Measurements from ENCODE around the gene CST4.
"Not testable (repeated sequence)": the region's sequence is repeated elsewhere in the genome, so short reads cannot be mapped to it uniquely, and the experiment has no call there.

The CST4 gene

DNA sequence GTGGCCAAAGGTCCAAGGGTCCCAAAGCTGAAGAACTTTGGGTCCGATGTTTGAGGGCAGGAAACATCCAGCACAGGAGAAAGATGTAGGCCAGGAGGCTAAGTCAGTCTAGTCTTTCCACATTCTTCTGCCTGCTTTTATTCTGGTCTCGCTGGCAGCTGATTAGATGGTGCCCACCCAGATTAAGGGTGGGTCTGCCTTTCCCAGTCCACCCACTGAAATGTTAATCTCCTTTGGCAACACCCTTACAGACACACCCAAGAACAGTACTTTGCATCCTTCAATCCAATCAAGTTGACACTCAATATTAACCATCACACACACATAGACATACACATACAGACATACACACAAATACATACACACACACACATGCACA is 29.2 kb downstream of the CST4 start:
- not testable (repeated sequence) for DNase-seq

DNA sequence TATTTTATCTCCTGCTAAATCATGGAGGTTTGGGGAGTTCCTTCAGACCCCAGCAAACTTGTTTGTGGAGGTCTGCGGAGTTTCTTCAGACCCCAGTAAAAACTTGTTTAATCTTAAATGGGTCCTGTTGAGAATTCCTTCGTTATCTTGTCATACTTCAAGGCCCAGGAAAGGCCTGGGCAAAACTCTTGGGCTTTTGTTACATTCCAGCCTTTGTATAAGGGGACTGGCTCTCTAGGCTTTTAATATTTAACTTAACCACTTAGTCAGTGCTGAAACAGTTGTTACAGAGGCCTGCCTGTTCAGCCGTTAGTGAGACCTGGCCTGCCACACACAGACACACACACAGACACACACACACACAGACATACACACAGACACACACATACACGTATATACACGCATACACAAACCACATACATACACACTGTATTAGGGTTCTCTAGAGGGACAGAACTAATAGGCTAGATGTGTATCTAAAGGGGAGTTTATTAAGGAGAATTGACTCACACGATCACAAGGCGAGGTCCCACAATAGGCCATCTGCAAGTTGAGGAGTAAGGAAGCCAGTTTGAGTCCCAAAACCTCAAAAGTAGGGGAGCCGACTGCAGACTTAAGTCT is 29.7 kb downstream of the CST4 start:
- no peak for DNase-seq

DNA sequence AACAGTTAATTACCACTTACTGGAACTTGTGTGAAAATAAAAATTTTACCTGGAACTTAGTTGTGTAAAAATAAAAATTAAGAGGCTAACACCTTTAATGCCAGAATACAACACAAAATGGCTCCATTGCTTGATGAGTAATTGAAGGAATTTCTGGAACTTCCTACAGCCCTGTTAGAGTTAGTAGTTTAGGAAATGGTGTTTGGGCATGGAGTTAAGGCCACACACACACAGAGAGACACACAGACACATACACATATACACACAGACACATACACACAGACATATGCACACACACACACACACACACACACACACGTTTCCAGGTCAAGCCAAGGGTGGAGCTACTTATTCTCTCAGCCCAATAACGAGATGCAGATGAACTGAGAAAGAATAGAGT is 30.5 kb downstream of the CST4 start:
- no peak for DNase-seq

DNA sequence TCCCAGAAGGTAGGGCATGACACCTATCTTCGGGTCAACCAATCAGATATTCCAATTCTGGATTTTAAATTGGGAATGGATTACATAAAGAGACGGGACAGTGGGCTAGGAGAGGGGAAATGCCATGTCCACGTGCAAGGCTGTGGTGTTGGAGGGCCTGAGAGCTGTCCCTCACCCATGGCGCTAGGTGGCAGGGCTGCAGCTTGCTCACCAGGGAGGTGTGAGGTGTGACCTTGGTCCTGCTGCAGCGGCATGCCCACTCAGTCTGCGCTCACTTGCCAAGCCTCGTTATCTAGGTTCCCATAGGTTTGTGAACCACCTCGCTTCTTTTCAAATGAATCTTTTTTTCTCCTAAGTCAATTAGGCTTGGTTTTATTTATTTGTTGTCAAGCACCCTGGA is 31.6 kb downstream of the CST4 start:
- no peak for DNase-seq

DNA sequence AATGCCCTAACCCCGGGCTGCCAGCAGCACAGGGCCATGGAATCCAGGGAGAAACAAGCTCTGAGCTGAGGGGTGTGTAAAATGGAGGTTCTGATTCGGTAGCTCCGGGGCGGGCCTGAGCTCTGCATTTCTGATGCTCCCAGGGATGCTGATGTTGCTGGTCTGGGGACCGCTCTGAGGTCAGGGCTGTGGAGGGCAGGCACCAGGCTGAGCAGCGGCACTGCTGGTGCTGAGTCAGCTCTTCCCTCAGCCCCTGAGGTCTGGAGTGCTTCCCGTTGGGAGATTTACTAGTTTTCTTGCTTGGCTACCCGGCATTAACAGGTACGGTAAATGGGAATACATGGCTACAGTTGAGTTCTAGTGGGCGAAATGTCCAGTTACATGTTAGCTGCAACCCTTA is 32.5 kb downstream of the CST4 start:
- no peak for DNase-seq

DNA sequence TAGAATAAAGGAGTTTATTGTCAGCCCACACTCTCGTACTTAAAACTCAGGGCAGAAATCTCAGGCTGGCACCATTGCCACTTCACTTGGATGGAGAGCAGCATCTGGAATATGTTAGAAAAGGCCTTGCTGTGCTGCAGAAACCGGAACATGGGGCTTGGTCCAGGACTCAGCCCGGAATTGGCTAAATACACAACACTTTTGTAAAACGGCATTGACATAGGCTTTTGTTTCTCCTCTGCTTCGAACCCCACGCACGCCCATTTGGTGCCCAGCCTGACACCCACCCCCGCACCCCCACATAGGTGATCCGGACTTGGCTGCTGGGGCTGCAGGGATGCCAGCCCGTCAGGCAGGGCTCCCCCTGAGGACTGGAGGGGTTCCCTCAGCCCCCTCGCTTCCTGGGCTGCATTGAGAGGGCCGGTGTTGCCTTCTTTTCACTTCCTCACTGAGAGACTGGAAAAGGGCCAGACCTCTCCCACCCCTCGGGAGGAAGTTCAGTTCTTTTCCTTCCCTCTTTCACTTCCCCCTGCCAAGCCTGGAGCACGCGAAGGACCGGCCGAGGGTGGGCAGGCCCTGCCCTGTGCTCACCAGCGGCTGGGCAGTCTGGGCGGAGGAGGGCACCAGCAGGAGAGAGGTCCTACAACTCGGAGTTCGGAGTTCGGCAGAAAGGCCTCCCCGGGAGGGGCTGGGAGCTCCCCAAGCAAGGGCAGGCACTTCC is 33.2 kb downstream of the CST4 start:
- no peak for DNase-seq

DNA sequence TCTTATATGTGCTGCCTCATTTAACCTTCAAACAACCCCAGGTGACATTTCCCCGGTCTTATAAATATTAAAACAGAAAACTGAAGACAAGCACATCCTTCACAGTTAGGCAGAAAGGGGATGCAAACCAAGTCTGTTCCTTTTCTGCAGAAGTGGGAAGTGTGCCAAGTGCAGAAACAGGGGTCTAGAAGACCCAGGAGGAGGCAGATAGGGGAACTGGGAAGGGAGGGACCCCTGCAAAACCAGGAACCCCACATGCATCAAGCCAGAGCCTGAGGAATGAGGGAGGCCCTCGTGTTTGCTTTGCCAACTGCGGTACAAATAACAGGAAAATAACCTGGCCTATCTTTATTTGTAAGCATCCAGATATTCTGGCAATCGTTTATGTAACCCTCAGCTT is 34.1 kb downstream of the CST4 start:
- DNase-seq: no peak

DNA sequence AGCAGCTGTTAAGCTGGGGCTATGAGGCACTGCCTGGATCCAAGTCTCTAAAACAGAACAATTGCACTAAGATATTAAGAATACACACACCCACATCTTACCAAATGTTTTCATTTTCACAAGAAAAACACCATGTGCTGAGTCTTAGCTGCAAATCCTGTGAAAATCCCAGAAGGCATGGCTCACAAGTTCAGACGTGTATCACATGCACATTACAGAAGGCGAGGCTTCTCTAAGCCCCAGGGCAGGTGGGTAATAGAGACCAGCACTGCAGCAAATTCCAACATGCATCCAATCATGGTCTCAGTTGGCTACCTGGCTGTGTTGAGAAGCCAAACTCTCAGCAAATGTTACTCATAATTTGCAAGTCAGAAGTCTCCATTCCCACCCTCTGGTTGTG is 34.8 kb downstream of the CST4 start:
- DNase-seq: no peak

DNA sequence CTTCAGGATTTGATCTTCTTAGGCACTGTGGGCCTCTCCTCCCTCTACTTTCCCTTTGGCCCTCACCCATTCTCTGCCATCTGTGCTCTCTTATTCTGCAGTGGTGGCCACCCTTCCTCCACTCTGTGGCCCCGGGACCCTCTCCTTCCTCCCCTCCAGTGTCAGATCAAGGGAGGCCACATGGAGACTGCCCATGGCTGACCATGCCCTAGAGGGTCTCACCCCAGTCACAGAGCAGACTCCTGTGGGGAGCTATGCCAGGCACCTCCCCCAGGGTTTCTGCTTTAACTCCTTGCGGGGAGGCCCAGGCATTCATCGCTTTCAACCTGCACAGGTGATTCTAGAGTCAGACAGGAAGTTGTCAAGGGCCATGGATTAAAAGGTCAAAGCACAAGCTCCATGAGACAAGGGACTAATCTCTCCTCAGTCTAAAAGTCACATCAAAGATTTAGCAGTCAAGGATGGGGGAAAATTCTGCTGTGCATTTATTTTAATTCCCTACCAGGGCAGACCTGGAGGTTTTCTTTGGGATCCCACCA is 35.4 kb downstream of the CST4 start:
- no peak for DNase-seq

DNA sequence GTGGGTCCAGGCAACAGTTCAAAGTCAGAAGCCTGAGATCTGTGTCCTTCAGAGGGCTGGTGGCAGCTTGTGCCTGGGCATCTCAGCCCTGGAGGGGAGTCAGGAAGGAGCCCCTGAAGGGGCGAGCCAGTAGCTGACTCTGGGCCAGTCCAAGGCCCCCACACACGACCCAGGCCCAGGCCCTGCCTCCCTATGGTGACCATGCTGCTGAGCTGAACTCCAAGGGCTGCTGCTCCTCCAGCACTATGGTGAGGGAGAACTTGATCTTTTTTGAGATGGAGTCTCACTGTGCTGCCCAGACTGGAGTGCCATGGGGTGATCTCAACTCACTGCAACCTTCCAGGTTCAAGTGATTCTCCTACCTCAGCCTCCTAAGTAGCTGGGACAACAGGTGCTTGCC is 35.9 kb downstream of the CST4 start:
- no peak for DNase-seq

DNA sequence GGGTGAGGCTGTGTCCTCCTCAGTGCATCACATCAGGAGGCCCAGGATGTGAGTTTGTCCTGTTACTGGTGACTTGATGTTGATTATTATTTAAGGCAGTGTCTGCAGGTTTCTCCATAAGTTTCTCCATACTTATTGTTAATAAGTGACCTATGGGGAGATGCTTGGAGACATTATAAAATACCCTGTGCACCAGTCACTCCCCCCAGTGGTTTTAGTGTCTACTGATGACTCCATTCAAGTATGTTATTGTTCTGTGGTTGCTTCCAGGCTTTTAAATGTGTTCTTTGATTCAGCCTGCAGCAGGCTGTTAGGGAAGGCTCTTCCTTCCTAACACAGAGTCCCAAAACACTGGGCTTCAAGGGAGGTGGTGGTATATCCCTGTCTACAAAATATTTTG is 36.5 kb downstream of the CST4 start:
- DNase-seq: no peak

DNA sequence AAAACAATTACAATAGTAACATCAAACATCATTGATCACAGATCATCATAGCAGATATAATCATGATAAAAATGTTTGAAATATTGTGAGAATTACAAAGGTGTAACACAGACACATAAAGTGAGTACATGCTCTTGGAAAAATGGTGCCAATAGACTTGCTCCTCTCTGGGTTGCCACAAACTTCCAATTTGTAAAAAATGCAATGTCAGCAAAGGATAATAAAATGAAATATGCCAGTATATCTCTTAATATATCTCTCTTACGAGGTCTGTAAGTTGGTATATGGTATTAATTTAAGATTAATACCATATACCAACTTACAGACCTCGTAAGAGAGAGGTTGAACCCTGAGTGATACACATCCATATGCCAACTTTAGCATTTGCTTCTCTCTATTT is 37.7 kb downstream of the CST4 start:
- no peak for DNase-seq

DNA sequence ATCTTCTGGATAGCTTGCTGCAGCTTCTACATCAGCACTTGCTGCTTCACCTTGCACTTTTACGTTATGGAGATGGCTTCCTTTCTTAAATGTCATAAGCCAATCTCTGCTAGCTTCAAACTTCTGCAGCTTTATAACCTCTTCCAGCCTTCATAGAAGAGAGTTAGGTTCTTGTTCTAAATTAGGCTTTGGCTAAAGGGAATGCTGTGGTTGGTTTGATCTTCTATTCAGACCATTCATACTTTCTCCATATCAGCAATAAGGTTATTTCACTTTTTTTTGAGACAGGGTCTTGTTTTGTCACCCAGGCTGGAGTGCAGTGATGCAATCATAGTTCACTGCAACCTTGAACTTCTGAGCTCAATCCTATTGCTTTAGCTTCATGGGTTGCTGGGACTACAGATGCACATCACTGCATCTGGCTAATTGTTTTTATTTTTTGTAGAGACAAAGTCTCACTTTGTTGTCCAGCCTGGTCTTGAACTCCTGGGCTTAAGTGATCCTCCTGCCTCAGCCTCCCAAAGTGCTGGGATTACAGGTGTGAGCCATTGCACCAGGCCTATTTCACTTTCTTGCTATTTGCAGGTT is 38.9 kb downstream of the CST4 start:
- DNase-seq: no peak

DNA sequence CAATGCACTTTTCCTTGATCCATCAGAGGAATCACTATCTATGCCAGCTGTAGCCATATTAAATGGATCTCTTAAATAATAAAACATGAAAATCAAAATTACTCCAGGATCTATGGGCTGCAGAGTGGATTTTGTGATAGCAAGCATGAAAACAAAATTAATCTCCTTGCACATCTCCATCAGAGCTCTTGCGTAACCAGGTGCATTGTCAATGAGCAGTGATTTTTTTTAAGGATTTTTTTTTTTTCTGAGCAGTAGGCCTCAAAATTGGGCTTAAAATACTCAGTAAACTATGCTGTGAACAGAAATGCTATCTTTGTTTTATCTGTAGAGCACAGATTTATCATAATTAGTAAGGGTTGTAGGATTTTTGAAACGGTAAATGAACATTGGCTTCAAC is 39.6 kb downstream of the CST4 start:
- DNase-seq: no peak

DNA sequence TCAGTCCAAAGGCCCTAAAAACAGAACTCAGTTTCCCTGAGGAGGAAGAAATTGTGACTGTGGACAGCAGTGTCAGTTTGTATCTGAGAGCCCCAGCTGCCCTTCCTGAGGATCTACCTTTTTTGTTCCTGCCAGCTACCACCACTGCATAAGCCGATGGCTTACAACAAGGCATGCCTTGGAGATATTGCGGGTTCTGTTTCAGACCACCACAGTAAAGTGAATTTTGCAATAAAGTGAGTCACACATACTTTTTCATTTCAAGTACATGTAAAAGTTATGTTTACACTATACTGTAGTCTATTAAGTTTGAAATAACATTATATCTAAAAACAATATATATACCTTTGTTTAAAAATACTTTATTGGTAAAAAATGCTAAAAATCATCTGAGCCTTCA is 41.5 kb downstream of the CST4 start:
- no peak for DNase-seq

DNA sequence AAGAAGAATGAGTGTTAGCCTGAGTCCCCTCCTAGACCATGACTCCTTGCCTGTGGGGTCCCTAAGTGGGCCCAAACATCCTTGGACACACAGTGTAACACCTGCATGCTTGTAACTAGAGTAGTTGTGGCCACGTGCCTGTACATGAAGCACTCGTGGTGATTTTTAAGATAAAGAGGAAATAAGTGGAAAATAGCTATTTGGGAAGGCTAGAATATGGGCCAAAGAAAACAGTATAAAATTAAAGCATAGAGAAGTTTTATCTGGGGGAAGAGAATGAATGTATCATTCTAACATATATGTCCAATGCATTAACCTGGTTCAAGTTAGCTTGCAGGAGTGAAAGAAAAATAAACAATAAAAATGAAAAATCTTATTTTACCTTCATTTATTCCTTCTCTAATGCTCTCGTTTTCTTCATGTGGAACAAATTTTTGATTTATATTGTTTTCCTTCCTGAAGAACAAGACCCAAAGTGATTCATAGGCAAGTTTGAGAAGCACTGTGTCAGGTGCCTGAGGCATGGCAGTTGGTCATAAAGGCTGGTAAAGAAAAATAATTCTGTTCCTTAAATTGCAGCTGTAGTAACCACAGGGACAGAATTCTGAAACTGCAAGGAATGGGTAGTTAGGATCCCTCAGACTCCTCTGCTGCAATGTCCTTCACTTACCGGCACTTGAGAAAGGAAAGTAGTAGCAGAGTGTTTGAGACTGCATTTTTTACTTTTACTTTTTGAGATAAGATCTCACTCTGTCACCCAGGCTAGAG is 42.5 kb downstream of the CST4 start:
- DNase-seq: no peak

DNA sequence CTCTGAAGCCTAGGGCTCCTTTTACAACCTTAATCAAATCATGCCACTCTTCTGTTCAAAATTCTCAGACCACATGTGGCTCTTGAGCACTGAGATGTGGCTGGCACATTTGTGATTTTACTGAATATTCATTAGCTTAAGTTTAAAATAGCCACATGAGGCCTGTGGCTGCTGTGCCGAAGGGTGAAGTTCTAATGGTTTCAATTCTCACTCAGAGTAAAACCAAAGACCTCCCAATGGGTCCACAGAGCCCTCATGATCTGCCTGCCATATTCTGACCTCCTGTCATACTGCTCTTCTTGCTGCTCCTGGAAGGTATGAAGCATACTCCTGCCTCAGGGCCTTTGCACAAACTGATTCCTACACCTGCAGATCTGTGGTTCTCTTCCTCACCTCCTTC is 43.3 kb downstream of the CST4 start:
- DNase-seq: no peak

DNA sequence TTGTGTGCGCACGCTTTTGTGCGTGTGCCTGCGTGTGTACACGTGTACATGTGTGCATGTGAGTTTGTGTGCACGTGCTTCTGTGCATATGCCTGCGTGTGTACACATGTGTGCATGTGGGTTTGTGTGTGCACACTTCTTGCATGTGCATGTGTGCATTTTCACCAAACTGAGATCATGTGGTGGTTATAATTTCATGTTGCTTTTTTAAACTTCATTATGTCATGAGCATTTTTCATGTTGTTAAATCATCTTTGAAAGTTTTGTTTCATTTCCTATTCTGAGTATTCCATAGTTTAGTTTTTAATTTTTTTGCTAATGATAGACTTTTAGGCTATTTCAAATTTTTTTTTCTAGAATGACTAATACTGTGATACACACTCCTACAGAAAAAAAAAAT is 44.7 kb downstream of the CST4 start:
- DNase-seq: no peak

DNA sequence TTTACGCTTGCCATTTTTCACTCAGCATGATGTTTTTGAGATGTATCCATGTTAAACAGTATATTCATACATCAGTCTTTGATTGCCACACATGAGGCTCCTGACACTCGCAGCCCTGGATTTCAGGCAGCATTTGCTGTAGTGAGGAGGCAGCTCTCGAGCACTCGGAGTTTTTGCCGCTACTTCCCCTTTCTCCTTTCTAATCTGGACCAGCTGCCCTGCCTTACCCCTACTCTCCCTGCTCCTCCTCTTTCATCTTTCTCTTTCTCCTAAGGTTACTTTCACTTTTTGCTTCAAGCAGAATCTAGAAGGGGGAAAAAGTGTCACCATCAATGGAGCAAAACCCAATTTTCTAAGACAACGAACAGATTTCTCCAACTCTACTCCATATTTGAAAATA is 45.2 kb downstream of the CST4 start:
- DNase-seq: no peak

DNA sequence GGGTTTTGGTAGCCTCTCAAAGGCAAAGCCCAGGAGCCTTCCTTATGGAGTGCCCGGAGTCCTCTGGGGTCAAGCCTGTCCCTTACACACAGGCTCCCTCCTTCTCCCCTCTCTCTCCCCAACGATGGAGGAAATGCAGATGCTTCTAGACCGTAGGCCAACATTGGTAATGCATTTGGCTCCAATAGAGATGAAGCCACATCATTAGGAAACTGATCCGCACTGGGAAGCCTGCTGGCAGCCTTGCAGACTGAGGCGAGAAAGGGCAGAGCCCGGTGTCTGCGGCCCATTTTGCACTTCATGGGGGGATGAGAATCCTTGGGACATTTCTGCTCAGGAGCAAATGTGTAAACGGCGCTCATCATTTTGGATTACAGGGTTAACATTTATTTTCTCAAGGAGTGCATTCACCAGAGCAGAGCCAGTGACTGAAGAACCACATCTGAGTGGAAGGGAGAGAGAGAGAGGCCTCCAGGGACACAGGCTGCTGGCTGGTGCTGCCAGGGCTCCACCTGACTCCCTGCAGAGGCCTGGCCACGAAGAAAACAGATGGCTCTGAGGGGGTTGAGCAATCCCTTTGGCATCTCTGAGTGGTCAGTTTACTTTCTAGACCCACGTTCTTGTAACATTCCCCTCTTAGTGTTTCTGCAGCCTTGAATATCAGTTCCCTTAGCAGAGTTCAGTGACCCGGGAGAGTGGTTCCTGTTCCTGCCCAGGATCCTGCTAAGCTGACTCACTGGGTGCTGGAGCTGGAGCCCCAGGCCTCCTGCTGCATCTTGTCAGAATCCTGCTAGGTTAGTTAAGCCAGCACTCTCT is 46.7 kb downstream of the CST4 start:
- DNase-seq: no peak

DNA sequence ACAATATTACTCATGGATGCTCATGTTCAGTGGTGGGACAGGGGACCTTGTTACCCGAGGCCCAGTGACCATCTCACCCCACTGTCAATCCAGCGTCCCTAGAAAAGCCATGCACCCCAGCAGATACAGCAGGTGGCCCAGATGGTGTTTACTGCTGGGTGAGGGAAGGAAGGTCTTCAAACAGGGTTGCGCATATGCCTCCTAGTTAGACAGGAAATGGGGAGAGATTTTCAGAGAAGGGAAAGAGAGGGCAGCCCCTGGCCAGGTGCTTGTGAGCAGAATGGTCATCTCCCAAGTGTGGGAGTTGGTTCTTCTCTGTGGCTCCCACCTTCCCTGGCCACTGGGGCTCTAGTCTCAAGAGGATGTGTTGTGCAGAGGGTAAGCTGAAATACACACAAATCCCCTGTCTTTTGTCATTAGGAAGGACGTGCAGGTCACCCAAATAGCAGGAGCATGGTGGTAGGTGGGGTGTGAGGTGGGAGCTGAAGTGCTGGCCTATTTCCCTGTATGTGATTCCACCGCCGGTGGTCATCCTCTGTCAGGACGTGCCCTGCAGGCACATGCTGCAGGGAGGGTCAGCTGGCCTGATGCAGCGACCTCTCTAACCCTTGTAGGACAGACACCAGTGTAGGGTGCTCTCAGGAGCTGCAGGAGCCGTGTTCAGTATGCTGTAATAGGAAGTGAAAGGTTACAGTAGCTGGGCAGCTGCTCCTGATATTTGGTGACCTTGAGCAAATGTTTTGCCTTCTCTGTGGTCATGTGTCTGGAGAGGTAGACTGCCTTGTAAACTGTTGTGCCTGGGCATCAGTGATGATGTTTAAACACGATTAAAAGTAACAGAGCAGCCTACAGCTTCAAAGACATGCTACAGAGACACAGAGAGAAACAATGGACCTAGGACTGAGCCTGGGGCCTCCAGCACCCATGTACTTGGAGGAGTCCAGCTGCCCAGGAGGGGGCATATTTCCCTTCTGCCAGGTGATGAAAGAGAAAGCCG is 47.9 kb downstream of the CST4 start:
- DNase-seq: no peak

All from NCI-H1417 (cell line).